ENCODE data around the gene NECAP2.

DNA sequence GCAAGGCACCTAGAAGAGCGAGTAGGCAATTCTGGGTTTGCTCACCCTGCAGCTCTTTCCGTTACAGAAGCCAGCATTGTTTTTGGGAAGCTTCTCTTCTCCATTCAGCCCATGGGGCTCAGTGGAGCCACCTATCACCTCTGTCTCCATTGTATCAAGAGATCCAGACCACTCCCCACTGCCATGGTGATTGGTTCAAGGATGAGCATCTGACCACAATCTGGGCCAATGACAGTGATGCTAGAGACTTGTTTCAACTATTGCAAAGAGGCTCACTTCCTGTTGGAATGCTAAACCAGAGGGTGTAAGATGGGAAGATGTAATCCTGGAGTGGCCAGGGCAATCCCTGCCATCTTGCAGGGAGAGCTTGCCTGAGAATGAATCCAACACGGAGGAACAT is 9.9 kb upstream of the NECAP2 start:
- TF ChIP-seq POLR2AphosphoS5 (IDR thresholded peaks at IDR 0.05; ENCODE audit: low read depth), result no peak
- TF ChIP-seq CTCF (IDR thresholded peaks at IDR 0.05; ENCODE audit: insufficient read depth, low read length), result no peak
- no peak for TF ChIP-seq SPI1 (IDR thresholded peaks at IDR 0.05; ENCODE audit: borderline replicate concordance, low read depth)
